Neural progenitor cell (in vitro differentiated cells): ENCODE results near the gene LTBP2. TPM values are rescaled to one million over a fixed set of nuclear protein-coding genes. Genes with fewer than 3 reads are reported as not detected.

Experiments used
- DNase-seq: peaks from one replicate; pipeline ENCODE4 v3.0.0-alpha.2; 2016; ENCODE audit warnings: low spot score
- H2AFZ ChIP-seq: fragments of 200-600 bp; sonication (generic); replicated peaks from 2 replicates; pipeline ENCODE4 v1.6.1; 2016; ENCODE audit warnings: antibody characterized with exemption
- H3F3A ChIP-seq: fragments of 200-600 bp; sonication (generic); 2 replicates; pipeline ENCODE4 v1.6.1; 2016; ENCODE audit warnings: antibody characterized with exemption, low read depth
- H3K27ac ChIP-seq: fragments of 200-600 bp; sonication (generic); 2 replicates; pipeline ENCODE4 v1.5.1; 2016; ENCODE audit warnings: mild to moderate bottlenecking
- H3K27me3 ChIP-seq: fragments of 200-600 bp; sonication (generic); 2 replicates; pipeline ENCODE4 v1.6.1; 2016; ENCODE audit warnings: mild to moderate bottlenecking, moderate library complexity
- H3K36me3 ChIP-seq: fragments of 200-600 bp; sonication (generic); 2 replicates; pipeline ENCODE4 v1.5.1; 2016
- H3K4me1 ChIP-seq: fragments of 200-600 bp; sonication (generic); 2 replicates; pipeline ENCODE4 v1.6.1; 2016; ENCODE audit warnings: mixed run types
- H3K4me2 ChIP-seq: fragments of 200-600 bp; sonication (generic); 2 replicates; pipeline ENCODE4 v1.6.1; 2016
- H3K4me3 ChIP-seq: fragments of 200-600 bp; sonication (generic); 2 replicates; pipeline ENCODE4 v1.5.1; 2016
- H3K79me2 ChIP-seq: fragments of 200-600 bp; sonication (generic); 2 replicates; pipeline ENCODE4 v1.6.1; 2016; ENCODE audit warnings: low read depth
- H3K9ac ChIP-seq: fragments of 200-600 bp; sonication (generic); 2 replicates; pipeline ENCODE4 v1.6.1; 2016
- H3K9me3 ChIP-seq: fragments of 200-600 bp; sonication (generic); 2 replicates; pipeline ENCODE4 v1.5.1; 2016; ENCODE audit warnings: low read depth
- H4K20me1 ChIP-seq: fragments of 200-600 bp; sonication (generic); 2 replicates; pipeline ENCODE4 v1.6.1; 2016; ENCODE audit warnings: low read depth
- H3K27ac Mint-ChIP-seq: 3 replicates; pipeline ENCODE4 v1.8.0; 2021; ENCODE audit warnings: mixed read lengths
- H3K27me3 Mint-ChIP-seq: 2 replicates; pipeline ENCODE4 v1.8.0; 2022; ENCODE audit warnings: low read depth, mild to moderate bottlenecking, inconsistent platforms, moderate library complexity, mixed read lengths; ENCODE audit not compliant: insufficient read depth
- H3K36me3 Mint-ChIP-seq: 3 replicates; pipeline ENCODE4 v1.8.0; 2021; ENCODE audit warnings: mixed read lengths
- H3K4me1 Mint-ChIP-seq: 3 replicates; pipeline ENCODE4 v1.8.0; 2021; ENCODE audit warnings: mixed read lengths
- H3K4me3 Mint-ChIP-seq: 3 replicates; pipeline ENCODE4 v1.8.0; 2021; ENCODE audit warnings: mild to moderate bottlenecking, moderate library complexity, mixed read lengths
- H3K9me3 Mint-ChIP-seq: 3 replicates; pipeline ENCODE4 v1.8.0; 2020; ENCODE audit warnings: mixed read lengths
- EZH2 ChIP-seq: fragments of 200-600 bp; sonication (generic); IDR thresholded peaks from 2 replicates; pipeline ENCODE4 v1.6.1; 2017; ENCODE audit warnings: antibody characterized with exemption, mild to moderate bottlenecking, moderate library complexity
- EZH2phosphoT487 ChIP-seq: fragments of 200-600 bp; sonication (generic); IDR thresholded peaks from 2 replicates; pipeline ENCODE4 v1.6.1; 2017; ENCODE audit warnings: antibody characterized with exemption
- total RNA-seq: library from RNA; depleted of rRNA; stranded (reverse); fragments of >200 nt; gene quantifications from 2 replicates; pipeline ENCODE4 v1.2.3, GENCODE V29; 2015; ENCODE audit warnings: low replicate concordance
- TF ChIP-seq, protein P1 (sequence below): fragments of 200-600 bp; sonication (generic); IDR thresholded peaks from 2 replicates; pipeline ENCODE4 v1.5.1; 2017; ENCODE audit warnings: antibody characterized with exemption, mild to moderate bottlenecking

Gene LTBP2
- total RNA-seq, 1 donor from 2014 or later = 0.43 TPM

DNA sequence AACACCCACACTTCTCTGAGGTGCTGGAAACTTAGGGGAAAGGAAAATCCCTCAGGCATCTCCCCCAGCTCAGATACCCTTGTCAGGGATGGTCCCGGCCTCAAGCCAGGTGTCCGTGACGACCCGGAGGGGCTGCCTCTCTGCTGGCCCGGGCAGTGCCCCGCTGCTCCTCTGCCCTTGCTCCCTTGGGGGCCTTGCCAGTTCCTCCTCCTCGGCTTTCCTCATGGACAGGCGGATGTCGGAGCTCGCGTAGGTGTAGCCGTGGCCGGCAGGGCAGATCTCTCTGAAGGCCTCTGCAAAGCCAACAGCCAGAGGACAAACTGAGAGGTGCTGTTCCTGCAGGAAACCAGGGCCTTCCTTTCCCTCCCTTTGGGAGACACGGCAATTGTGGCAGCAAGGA lies 83.6 kb downstream of the LTBP2 start:
- Histone ChIP-seq H4K20me1 (no peaks in the 10 kb centered on the region), H3K4me3 (no peak overlapping the region), H3K4me2 (no peak overlapping the region), H3K79me2 (no peaks in the 10 kb centered on the region), H2AFZ (no peak overlapping the region), H3K27ac (no peak overlapping the region), H3K36me3 (no peaks in the 10 kb centered on the region), H3K9me3 (no peaks in the 10 kb centered on the region), H3F3A (no peaks in the 10 kb centered on the region), H3K27me3 (no peaks in the 10 kb centered on the region), H3K4me1 (peaks cover 14% of the 10 kb centered on the region), H3K9ac (no peak overlapping the region)
- Mint-ChIP-seq H3K4me3 (no peak overlapping the region), H3K36me3 (no peaks in the 10 kb centered on the region), H3K9me3 (no peaks in the 10 kb centered on the region), H3K27me3 (peaks cover 6% of the 10 kb centered on the region), H3K27ac (no peak overlapping the region), H3K4me1 (peaks cover 7% of the 10 kb centered on the region)
- no peak for TF ChIP-seq EZH2phosphoT487
- TF ChIP-seq, protein P1, sequence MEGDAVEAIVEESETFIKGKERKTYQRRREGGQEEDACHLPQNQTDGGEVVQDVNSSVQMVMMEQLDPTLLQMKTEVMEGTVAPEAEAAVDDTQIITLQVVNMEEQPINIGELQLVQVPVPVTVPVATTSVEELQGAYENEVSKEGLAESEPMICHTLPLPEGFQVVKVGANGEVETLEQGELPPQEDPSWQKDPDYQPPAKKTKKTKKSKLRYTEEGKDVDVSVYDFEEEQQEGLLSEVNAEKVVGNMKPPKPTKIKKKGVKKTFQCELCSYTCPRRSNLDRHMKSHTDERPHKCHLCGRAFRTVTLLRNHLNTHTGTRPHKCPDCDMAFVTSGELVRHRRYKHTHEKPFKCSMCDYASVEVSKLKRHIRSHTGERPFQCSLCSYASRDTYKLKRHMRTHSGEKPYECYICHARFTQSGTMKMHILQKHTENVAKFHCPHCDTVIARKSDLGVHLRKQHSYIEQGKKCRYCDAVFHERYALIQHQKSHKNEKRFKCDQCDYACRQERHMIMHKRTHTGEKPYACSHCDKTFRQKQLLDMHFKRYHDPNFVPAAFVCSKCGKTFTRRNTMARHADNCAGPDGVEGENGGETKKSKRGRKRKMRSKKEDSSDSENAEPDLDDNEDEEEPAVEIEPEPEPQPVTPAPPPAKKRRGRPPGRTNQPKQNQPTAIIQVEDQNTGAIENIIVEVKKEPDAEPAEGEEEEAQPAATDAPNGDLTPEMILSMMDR = no peak
- no peak for TF ChIP-seq EZH2
- no peak for DNase-seq

DNA sequence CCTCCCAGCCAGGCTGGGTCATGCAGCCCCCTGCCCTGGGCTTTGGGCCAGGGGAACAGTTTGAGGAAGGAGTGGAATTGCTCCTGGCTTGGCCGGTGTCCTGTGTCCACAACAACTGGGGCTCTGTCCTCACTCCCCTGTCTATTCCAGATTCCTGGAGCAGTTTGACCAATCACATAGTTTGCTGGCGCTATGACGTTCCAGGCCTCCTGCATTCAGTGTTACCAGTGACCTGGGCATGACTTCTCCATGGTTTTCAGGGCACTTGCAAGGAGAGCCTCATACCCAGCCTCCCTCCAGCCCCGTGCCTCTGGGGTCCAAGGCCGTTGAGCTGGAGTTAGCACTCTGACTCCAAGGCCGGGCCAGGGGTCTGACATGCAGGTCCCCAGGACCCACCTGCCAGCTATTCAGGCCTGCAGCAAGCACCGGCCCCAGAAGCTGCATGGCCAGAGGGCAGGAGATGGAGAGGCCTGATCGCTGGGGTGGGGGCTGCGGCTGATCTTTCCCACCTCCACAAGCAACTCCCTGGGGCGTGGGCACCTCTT lies 84.2 kb downstream of the LTBP2 start:
- peaks cover 14% of the 10 kb centered on the region for H3K4me1 ChIP-seq
- no peaks in the 10 kb centered on the region for H3F3A ChIP-seq
- Mint-ChIP-seq H3K4me3 (no peak overlapping the region), H3K27me3 (peaks cover 4% of the 10 kb centered on the region), H3K36me3 (no peaks in the 10 kb centered on the region), H3K9me3 (no peaks in the 10 kb centered on the region), H3K4me1 (peaks cover 11% of the 10 kb centered on the region), H3K27ac (no peak overlapping the region)
- H3K4me3 ChIP-seq = no peak overlapping the region
- H4K20me1 ChIP-seq = no peaks in the 10 kb centered on the region
- no peak overlapping the region for H2AFZ ChIP-seq
- no peaks in the 10 kb centered on the region for H3K79me2 ChIP-seq
- H3K36me3 ChIP-seq = no peaks in the 10 kb centered on the region
- no peak for TF ChIP-seq EZH2phosphoT487
- TF ChIP-seq EZH2 = no peak
- TF ChIP-seq, protein P1 = no peak
- DNase-seq = no peak
- H3K27me3 ChIP-seq = no peaks in the 10 kb centered on the region
- H3K27ac ChIP-seq = no peak overlapping the region
- H3K9ac ChIP-seq = no peak overlapping the region
- no peak overlapping the region for H3K4me2 ChIP-seq
- H3K9me3 ChIP-seq = no peaks in the 10 kb centered on the region

DNA sequence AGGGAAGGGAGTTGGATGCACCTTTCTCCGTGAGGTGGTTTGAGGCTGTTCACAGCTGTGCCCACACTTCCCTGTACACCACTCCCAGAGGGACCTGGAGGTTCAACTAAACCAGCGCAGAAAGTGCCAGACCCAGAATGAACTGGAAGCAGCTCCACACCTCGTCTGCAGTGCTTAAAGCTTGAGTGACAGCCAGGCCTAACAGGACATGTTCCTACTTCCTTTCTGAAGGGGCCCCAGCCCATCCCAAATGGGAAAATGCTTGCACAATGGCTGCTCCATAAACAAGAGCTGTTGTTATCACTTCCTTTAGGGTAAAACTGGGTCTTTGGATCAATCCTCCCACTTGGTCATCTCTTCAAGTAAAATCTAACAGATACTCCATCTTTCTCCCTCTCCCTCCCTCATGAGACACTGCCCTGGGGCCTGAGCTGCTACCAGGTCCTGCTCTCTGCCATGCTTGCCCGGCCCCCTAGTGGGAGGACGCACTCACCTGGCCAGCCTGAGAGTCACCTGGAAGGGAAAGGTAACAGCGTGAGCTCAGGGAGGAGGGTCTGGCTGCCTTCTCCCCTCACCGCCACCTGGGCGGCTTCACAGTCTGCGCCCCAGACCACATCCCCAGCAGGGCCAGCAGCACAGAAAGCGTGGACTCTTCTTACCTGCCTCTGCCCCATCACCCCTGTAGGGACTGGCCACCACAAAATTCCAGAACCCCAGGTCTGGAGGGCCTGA lies 85.0 kb downstream of the LTBP2 start:
- Mint-ChIP-seq H3K4me1 (peaks cover 7% of the 10 kb centered on the region), H3K9me3 (no peaks in the 10 kb centered on the region), H3K27ac (no peak overlapping the region), H3K4me3 (no peak overlapping the region), H3K27me3 (peaks cover 4% of the 10 kb centered on the region), H3K36me3 (no peaks in the 10 kb centered on the region)
- H3K4me3 ChIP-seq = no peak overlapping the region
- no peaks in the 10 kb centered on the region for H3K36me3 ChIP-seq
- TF ChIP-seq EZH2 (no peak), EZH2phosphoT487 (no peak)
- TF ChIP-seq, protein P1 = no peak
- no peak overlapping the region for H3K4me2 ChIP-seq
- no peaks in the 10 kb centered on the region for H3K27me3 ChIP-seq
- no peaks in the 10 kb centered on the region for H3K79me2 ChIP-seq
- H2AFZ ChIP-seq = no peak overlapping the region
- H3K27ac ChIP-seq = no peak overlapping the region
- no peaks in the 10 kb centered on the region for H4K20me1 ChIP-seq
- no peaks in the 10 kb centered on the region for H3F3A ChIP-seq
- no peak overlapping the region for H3K9ac ChIP-seq
- DNase-seq = no peak
- peaks cover 14% of the 10 kb centered on the region for H3K4me1 ChIP-seq
- H3K9me3 ChIP-seq = no peaks in the 10 kb centered on the region
